Dendritic cell treated with granulocyte-macrophage colony-stimulating factor and Interleukin-4, amounts not matched to agents 40 ng/mL and 50 ng/mL, for 4 days (primary cell): Measurements from ENCODE around the gene GLIS1.

Experiments
- H3K27ac Mint-ChIP-seq: one replicate; pipeline ENCODE4 v1.8.0; 2022; ENCODE audit warnings: mild to moderate bottlenecking, mixed read lengths
- H3K27me3 Mint-ChIP-seq: one replicate; pipeline ENCODE4 v1.8.0; 2022; ENCODE audit warnings: mild to moderate bottlenecking, mixed read lengths
- H3K36me3 Mint-ChIP-seq: one replicate; pipeline ENCODE4 v1.8.0; 2022; ENCODE audit warnings: low read depth, mixed read lengths
- H3K4me1 Mint-ChIP-seq: one replicate; pipeline ENCODE4 v1.8.0; 2022; ENCODE audit warnings: low read depth, mixed read lengths
- H3K4me3 Mint-ChIP-seq: one replicate; pipeline ENCODE4 v1.8.0; 2022; ENCODE audit warnings: mild to moderate bottlenecking, moderate library complexity, mixed read lengths
- H3K9me3 Mint-ChIP-seq: one replicate; pipeline ENCODE4 v1.8.0; 2022; ENCODE audit warnings: mixed read lengths
- intact Hi-C: fragments of 100-400 bp; cut with micrococcal nuclease; formaldehyde crosslinking; loops from one replicate; pipeline ENCODE4 v1.15.0; 2022

Gene GLIS1

DNA sequence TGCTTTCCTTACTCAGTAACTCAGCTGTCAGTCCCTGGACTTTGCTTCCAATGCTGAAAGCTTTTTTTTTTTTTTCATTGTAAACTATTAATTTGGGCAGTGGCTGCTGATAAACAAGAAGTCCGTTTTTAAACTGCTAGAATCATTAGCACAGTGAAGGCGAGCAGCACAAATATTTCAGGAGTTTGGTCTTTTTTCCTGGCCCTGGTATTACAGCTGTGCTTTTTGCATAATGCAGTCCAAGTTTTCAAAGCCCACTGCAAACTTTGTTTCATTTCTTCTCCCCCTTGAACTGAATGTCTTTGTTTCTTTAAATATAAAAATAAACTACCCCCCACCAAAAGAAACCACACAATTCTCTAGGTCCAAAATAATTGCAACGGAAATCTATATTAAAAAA is 6.6 kb downstream of the GLIS1 start:
- peaks cover 46% of the 10 kb centered on the region for H3K27me3 Mint-ChIP-seq
- no peaks in the 10 kb centered on the region for H3K9me3 Mint-ChIP-seq
- no peaks in the 10 kb centered on the region for H3K36me3 Mint-ChIP-seq
- no peaks in the 10 kb centered on the region for H3K4me1 Mint-ChIP-seq
- intact Hi-C loops = no loop called here
- no peak overlapping the region for H3K27ac Mint-ChIP-seq
- H3K4me3 Mint-ChIP-seq = no peak overlapping the region

DNA sequence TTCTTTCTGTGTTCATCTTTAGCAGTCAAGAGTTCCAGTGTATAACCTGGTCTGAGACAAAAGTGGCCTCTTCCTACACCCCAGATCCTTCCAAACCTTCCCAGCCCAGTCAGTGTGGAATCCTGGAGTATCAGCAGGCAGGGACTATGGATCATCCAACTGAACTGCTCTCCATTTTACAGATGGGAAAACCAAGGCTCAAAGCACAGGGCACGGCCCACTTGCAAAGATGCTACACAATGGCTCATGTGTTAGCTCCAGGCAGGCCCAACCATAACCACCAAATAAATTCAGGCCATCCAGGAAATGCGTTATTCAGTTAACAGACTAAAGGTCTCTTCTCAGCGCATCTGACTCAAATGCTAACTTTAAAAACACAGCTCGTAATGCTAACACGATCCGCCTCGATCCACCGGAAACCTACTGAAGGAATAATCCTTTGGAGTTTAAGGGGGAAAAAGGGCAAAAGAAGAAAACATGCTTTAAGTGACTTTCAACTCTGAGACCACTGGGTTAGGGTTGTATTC is 7.1 kb downstream of the GLIS1 start:
- no peak overlapping the region for H3K27ac Mint-ChIP-seq
- H3K9me3 Mint-ChIP-seq = no peaks in the 10 kb centered on the region
- H3K36me3 Mint-ChIP-seq = no peaks in the 10 kb centered on the region
- H3K4me3 Mint-ChIP-seq = no peak overlapping the region
- intact Hi-C loops = no loop called here
- peaks cover 42% of the 10 kb centered on the region for H3K27me3 Mint-ChIP-seq
- H3K4me1 Mint-ChIP-seq = no peaks in the 10 kb centered on the region

DNA sequence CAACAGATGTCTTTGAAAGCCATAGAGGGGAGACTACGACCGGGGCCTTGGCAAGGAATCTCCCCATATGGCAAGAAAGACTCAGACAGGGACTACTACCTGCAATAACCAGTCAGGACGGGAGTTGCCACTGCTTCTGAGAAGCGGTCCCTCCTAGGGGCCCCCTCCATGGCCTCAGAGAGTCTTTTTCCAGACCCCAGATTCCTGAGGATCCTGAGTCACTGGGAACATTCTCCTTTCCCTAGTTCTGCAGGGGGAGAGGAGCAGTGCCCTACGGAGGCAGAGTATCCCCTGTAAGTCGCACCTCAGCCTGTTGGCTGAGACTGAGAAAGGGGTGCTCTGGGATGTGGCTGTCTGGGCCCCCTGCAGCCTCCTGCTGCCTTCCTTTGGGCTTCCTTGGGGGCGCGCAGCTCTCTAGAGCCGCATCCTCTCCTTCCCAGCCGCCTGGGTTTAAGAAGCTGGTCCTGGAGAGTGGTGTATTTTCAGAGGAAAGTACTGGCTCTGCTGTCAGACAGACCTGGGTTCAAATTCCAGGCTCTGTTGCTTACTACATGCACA is 7.8 kb downstream of the GLIS1 start:
- Mint-ChIP-seq H3K36me3 (no peaks in the 10 kb centered on the region), H3K4me1 (no peaks in the 10 kb centered on the region), H3K27me3 (peaks cover 34% of the 10 kb centered on the region), H3K9me3 (no peaks in the 10 kb centered on the region), H3K27ac (no peak overlapping the region), H3K4me3 (no peak overlapping the region)
- intact Hi-C loops = no loop called here

DNA sequence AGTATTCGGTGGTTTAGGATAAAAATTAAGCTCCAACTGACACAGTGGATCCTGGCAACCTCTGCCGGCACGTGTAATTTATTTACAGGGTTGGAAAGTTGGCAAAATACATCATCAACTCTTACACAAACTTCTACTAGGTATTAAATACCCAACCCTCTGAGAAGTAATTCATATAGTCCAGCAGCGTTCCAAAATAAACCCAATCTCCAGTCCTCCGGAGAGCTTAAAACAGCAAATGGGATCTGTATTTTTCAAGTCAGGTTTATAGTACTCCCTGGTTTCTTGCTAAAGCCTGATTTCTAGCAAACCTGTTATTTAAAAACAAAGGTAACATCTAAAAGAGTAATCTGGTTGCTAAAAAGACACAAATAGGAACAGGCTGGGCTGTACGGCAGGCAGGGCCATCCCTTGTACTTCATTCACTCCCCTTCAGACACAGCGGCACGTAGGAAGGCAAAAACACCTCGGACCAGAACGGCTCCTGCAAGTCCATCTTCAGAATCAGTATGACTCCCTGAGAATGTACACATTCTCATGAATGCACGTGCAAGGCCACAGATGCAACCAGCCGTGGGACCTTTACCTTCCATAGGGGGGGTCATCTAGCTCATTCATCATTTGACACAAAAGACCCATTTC is 8.6 kb downstream of the GLIS1 start:
- Mint-ChIP-seq H3K9me3 (no peaks in the 10 kb centered on the region), H3K4me1 (no peaks in the 10 kb centered on the region), H3K4me3 (no peak overlapping the region), H3K27ac (no peak overlapping the region), H3K36me3 (no peaks in the 10 kb centered on the region), H3K27me3 (peaks cover 27% of the 10 kb centered on the region)
- intact Hi-C loops = no loop called here

DNA sequence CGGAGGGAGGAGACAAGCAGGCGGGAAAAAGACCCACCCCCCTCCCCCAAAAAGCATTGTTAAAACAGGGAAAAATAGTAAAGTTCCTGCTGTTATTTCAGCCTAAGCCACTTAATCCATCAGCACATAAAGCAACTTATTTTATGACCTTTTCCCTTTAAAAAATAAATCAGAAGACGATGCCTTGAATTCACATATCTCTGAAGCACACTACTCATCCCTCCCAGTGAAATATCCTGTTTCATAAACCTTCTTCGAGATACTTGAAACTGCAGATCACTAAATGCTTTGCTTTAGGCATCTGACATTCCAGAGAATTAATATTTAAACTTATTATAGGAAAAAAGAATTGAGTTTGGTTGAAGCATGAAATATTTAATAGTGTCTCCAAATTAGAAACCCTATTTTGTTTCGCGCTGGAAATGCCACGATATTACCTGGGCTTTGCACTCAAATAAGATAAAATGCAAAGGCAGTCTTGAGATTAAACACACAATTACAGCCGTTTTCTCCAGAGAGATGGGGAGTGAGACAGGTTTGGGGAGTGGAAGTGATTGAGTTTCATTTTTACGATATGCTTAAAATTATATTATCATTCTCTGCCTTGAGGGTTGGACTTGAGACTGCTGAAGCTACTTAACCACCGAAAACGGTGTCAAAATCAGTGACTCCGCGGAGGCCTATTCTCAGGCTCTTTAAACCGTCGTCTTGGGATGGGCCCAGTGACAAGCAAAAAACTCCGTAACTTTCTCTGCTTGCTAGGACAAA is 9.3 kb downstream of the GLIS1 start:
- H3K4me1 Mint-ChIP-seq = no peaks in the 10 kb centered on the region
- intact Hi-C loops = no loop called here
- no peak overlapping the region for H3K4me3 Mint-ChIP-seq
- H3K9me3 Mint-ChIP-seq = no peaks in the 10 kb centered on the region
- H3K36me3 Mint-ChIP-seq = no peaks in the 10 kb centered on the region
- no peak overlapping the region for H3K27ac Mint-ChIP-seq
- H3K27me3 Mint-ChIP-seq = peaks cover 21% of the 10 kb centered on the region

DNA sequence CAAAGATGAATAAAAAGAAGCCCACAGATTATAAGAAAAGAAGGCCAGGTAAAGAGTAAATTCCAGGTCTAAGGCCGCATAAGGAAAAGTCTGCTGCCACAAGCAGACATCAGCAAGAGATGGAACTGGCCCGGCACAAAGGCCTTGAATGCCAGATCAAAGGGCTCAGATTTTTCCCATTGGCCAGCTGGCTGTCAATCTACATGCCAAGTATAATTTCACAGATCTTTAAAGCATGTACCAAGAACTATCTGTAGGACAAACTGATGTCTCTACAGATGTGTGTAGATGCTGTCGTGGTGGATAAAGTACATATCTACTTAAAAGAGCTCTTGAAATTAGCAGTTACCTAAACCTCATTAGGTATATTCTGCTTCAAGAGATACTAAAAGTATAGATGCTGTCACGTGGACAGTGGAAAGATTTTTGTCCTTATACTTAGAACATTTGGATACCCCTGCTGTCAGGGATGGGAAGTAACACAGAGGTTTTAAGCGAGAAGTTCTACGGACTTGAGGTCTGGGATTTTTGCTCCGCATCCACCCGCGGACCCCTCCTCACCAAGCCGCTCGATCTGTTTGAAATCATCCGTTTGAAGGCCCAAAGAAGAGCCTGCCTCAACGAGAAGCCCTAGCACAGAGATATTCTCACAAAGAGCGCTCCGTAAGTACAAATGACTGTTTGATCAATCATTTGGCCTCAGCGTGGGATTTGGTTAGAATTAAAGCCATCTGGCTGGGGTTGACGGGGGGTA is 10.1 kb downstream of the GLIS1 start:
- intact Hi-C loops = no loop called here
- H3K4me1 Mint-ChIP-seq = no peaks in the 10 kb centered on the region
- H3K27me3 Mint-ChIP-seq = peaks cover 16% of the 10 kb centered on the region
- no peaks in the 10 kb centered on the region for H3K9me3 Mint-ChIP-seq
- no peaks in the 10 kb centered on the region for H3K36me3 Mint-ChIP-seq
- H3K27ac Mint-ChIP-seq = no peak overlapping the region
- no peak overlapping the region for H3K4me3 Mint-ChIP-seq

DNA sequence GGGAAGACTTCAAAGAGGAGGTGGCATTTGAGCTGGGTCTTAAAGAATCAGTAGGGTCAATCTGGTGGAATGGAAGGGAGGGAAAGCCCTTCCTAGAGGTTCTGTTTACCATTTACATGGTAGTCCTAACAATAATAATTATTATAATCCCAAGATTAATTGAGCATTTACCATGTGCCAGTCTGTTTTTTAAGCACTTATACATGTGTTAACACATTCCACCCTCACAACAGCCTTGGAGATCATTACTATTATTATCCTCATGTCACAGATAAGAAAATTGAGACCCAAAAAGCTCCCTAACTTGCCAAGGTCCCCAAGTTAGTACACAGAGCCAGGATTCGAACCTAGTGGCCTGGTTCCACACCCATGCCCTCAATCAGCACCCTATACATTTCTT is 10.8 kb downstream of the GLIS1 start:
- intact Hi-C loops = no loop called here
- no peaks in the 10 kb centered on the region for H3K4me1 Mint-ChIP-seq
- no peaks in the 10 kb centered on the region for H3K36me3 Mint-ChIP-seq
- H3K4me3 Mint-ChIP-seq = no peak overlapping the region
- H3K27me3 Mint-ChIP-seq = peaks cover 12% of the 10 kb centered on the region
- H3K9me3 Mint-ChIP-seq = no peaks in the 10 kb centered on the region
- H3K27ac Mint-ChIP-seq = no peak overlapping the region

DNA sequence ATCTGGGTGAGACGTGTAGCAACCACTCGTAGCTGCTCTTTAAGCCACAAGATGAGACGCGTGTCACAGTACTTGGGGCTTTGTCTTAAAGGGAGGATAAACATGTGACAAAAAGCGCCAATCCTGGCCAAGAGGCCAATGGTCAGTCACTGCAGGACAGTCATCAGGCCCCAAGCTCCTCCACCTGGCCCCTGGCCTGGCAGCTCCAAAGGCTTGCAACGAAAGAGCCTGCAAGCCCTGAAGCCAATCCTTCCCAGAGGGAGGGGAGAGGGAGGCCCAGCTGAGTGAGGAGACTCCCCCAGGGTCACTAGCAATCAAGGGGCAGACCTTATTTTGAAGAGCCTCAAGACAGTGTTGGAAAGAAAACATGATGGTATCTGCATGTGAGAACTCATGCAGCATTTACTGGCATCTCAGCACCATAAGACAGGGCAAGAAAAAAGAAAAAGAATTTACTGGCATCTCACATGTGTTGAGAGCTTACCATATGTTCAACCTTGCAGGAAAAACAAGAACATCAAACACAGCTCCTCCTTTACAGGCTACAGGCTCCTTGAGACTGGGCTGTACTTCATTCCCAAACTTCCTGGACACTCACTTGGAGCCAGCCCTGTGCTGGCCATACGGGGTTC is 11.4 kb downstream of the GLIS1 start:
- intact Hi-C loops = no loop called here
- peaks cover 10% of the 10 kb centered on the region for H3K27me3 Mint-ChIP-seq
- H3K4me3 Mint-ChIP-seq = no peak overlapping the region
- no peaks in the 10 kb centered on the region for H3K36me3 Mint-ChIP-seq
- H3K4me1 Mint-ChIP-seq = no peaks in the 10 kb centered on the region
- no peaks in the 10 kb centered on the region for H3K9me3 Mint-ChIP-seq
- no peak overlapping the region for H3K27ac Mint-ChIP-seq

DNA sequence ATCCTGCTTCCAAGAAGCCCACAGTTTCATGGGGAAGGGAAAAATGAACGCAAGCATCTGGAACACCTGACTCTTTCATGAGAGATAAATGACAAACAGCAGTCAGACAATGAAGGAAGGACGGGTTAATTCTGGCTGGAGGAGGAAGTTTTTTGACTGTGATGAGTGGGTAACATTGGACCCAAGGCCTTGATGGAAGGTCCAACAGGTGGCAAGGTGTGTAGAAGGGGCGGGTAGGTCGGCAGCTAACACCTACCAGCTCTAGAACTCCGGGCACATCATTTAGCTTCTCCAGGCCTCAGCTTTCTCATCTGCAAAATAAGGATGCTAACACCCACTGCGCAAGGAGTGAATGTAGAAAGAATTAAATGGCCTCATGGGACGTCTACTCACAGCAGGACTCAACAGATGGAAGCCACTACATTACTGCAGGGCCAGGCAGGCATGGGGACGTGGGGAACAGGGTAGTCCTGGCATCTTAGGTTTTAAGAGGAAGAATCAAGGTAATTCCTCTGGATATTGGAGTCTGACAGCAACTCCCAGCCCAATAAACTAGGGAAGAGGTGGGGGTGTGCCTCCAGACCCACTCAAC is 12.9 kb downstream of the GLIS1 start:
- no peaks in the 10 kb centered on the region for H3K4me1 Mint-ChIP-seq
- peaks cover 6% of the 10 kb centered on the region for H3K27me3 Mint-ChIP-seq
- no peaks in the 10 kb centered on the region for H3K36me3 Mint-ChIP-seq
- intact Hi-C loops = no loop called here
- H3K9me3 Mint-ChIP-seq = no peaks in the 10 kb centered on the region
- no peak overlapping the region for H3K4me3 Mint-ChIP-seq
- H3K27ac Mint-ChIP-seq = no peak overlapping the region

DNA sequence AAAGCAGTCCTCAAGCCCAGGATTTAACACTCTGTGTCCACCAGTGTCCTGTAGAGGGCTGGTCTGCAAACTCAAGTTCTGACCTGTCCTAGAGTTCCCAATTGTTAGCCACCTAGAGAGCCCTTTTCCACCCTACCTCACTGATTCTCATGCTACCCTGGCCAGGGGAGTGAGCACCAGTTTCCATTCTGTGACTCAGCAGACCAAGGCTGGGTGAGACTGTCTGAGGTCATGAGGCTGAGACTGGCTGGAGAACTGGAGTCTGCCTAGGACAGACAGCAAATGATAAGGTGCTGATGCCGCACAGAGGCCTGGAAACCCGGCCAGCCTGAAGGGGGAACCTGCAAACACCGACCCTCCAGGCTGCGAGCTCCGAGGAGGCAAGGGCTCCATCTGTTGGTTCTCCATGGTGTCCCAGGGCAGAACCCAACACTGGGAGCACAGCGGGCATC is 13.7 kb downstream of the GLIS1 start:
- intact Hi-C loops = no loop called here
- H3K4me1 Mint-ChIP-seq = no peaks in the 10 kb centered on the region
- H3K27ac Mint-ChIP-seq = no peak overlapping the region
- no peak overlapping the region for H3K4me3 Mint-ChIP-seq
- H3K36me3 Mint-ChIP-seq = no peaks in the 10 kb centered on the region
- H3K9me3 Mint-ChIP-seq = no peaks in the 10 kb centered on the region
- peaks cover 4% of the 10 kb centered on the region for H3K27me3 Mint-ChIP-seq

DNA sequence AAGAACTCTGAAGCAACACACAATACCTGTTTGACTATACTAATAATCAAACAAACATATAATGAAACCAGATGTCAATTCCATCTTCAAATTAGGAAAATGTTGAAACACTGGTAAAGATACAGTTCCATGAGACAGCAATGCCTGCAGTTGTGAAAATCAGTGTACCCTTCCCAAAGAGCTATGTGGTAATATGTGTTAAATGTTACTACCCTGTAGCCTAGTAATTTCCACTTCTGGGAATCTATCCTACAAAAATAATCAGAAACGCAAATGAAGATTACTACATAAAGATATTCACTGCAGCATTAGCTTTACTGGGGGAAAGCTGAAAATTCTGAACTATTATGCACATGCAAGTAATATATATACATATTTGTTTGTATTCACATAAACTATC is 16.9 kb downstream of the GLIS1 start:
- no peaks in the 10 kb centered on the region for H3K36me3 Mint-ChIP-seq
- no peaks in the 10 kb centered on the region for H3K4me1 Mint-ChIP-seq
- no peak overlapping the region for H3K4me3 Mint-ChIP-seq
- intact Hi-C loops = no loop called here
- no peaks in the 10 kb centered on the region for H3K9me3 Mint-ChIP-seq
- H3K27me3 Mint-ChIP-seq = peaks cover 1% of the 10 kb centered on the region
- H3K27ac Mint-ChIP-seq = no peak overlapping the region

DNA sequence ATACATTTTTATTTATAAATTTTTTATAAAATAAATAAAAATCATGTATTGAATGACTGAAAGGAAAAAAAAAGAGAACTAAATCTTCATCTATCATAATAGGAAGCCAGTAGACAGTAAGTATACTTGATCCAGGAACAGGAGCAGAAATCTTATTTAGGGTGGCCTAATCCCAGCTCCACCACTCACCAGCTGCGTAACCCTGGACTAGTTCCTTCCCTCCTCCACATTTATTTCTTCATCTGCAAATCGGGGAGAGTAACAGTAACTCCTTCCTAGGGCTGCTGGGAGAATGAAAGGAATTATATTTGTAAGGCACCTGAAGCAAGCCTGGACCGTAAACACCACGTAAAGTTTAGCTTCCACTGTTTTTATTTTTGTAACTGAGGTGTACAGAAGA is 17.9 kb downstream of the GLIS1 start:
- Mint-ChIP-seq H3K9me3 (no peaks in the 10 kb centered on the region), H3K27ac (no peak overlapping the region), H3K4me1 (no peaks in the 10 kb centered on the region), H3K4me3 (no peak overlapping the region), H3K27me3 (peaks cover 1% of the 10 kb centered on the region), H3K36me3 (no peaks in the 10 kb centered on the region)
- intact Hi-C loops = no loop called here

DNA sequence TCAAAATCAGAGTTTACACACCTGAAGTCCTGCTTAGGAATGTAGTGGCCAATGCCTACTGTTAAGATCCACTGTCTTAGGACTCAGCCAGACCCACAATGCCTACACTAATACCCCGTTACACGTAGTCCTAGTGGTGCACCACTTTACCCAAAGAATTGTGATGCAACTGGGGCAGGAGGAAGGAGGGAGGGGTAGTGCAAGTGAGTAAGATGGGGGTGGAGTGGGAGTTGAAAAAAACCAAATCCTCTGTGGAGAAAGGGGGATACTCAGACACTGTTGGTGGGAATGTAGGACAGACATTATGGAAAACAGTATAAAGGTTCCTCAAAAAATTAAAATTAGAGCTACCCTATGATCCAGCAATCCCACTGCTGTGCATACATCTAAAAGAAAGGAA is 19.5 kb downstream of the GLIS1 start:
- no peaks in the 10 kb centered on the region for H3K4me1 Mint-ChIP-seq
- no peaks in the 10 kb centered on the region for H3K36me3 Mint-ChIP-seq
- H3K27ac Mint-ChIP-seq = no peak overlapping the region
- intact Hi-C loops = no loop called here
- no peaks in the 10 kb centered on the region for H3K9me3 Mint-ChIP-seq
- H3K4me3 Mint-ChIP-seq = no peak overlapping the region
- peaks cover 1% of the 10 kb centered on the region for H3K27me3 Mint-ChIP-seq
